ENCODE data around the gene NRAS. TPM values are rescaled to one million over a fixed set of nuclear protein-coding genes. Genes with fewer than 3 reads are reported as not detected.
A peak's percentile ranks its signal among the peaks of the same experiment; 100 is the strongest.

The NRAS gene
- total and polyA plus RNA-seq, 11 donors: 4.2 to 25.7 (median 10.2) TPM

GRCh38 chr1:114757455-114758255 is 41.1 kb upstream of the NRAS start, which contains the start of gene CSDE1:
CSDE1 (minus strand) TSS chr1:114757984; CDS start chr1:114739890, 18,094 bp downstream.
- TF ChIP-seq POLR2A (IDR thresholded peaks at IDR 0.05) (peak in 1 of 2 donors; percentile 90), CTCF (IDR thresholded peaks at IDR 0.05) (peak in 11 of 12 donors; percentile 16 to 59 (median 40))
- DNase-seq (peak; percentile 97 to 98 (median 98)), ATAC-seq (peak; percentile 96 to 97 (median 97))
- H3K27ac ChIP-seq: peak within 1 kb of the TSS; percentile 92 to 100 (median 99)
- intact Hi-C loops (cut with DNase I): loop anchor here in 6 of 10 donors (1.0 to 10.0 kb wide), 8 partner anchors 23 to 247 kb away; partner anchors contain the start of genes BCAS2 (in 5 of the 6), NRAS (in 3 of the 6), TRIM33 (in 2 of the 6) and SIKE1 (in 1 of the 6)
- H3K4me3 ChIP-seq: peak within 1 kb of the TSS; percentile 81 to 99 (median 92)
- H3K27me3 ChIP-seq: no peaks in the 10 kb centered on the region
- 0 to 1% (median 1%) methylated on average over 29 to 50 of the region's 50 CpGs for WGBS, 4 donors
- H3K36me3 ChIP-seq: no peaks in the 10 kb centered on the region
- peaks cover 18 to 52% (median 41%) of the 10 kb centered on the region in 12 donors for H3K4me1 ChIP-seq
- H3K9me3 ChIP-seq: no peaks in the 10 kb centered on the region

DNA sequence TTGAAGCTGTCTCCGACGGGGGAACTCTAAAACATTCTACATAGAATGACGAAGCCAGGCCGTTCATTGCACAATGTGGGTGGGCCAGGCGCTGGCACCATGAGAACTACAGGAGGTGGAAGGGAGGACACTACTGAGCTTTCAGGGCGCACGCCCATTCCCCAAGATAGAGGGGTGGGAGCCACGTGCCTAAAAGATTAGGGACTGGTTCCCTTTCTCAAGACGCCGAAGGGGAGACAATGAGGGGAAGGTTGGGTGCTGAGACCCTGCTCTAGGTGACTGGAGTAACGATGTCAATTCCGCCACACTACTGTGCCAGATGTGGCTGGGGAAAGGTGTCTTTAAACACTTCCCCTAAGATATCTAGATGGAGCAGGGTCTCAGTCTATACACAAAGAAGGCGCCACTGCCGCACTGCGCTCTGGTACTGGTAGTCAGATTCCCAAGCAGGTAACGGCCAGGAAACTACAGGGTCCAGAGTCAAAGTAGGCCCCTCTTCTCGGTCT is 40.4 kb upstream of the NRAS start:
- H3K9me3 ChIP-seq: no peaks in the 10 kb centered on the region
- intact Hi-C loops (cut with DNase I): loop anchor here in 6 of 10 donors (2.0 to 10.0 kb wide), 6 partner anchors 40 to 246 kb away; partner anchors contain the start of genes BCAS2 (in 4 of the 6), NRAS (in 3 of the 6) and TRIM33 (in 2 of the 6)
- DNase-seq (peak in 3 of 5 donors; percentile 40 to 62 (median 47)), ATAC-seq (peak in 1 of 4 donors; percentile 22)
- peak overlapping the region; percentile 81 to 99 (median 92) for H3K4me3 ChIP-seq
- no peaks in the 10 kb centered on the region for H3K27me3 ChIP-seq
- WGBS, 4 donors: 1 to 2% (median 1%) methylated on average over 17 of the region's 17 CpGs
- TF ChIP-seq POLR2A (IDR thresholded peaks at IDR 0.05) (no peak), CTCF (IDR thresholded peaks at IDR 0.05) (no peak)
- H3K27ac ChIP-seq: peak overlapping the region; percentile 92 to 100 (median 99)
- no peaks in the 10 kb centered on the region for H3K36me3 ChIP-seq
- peaks cover 18 to 58% (median 47%) of the 10 kb centered on the region in 12 donors for H3K4me1 ChIP-seq

DNA sequence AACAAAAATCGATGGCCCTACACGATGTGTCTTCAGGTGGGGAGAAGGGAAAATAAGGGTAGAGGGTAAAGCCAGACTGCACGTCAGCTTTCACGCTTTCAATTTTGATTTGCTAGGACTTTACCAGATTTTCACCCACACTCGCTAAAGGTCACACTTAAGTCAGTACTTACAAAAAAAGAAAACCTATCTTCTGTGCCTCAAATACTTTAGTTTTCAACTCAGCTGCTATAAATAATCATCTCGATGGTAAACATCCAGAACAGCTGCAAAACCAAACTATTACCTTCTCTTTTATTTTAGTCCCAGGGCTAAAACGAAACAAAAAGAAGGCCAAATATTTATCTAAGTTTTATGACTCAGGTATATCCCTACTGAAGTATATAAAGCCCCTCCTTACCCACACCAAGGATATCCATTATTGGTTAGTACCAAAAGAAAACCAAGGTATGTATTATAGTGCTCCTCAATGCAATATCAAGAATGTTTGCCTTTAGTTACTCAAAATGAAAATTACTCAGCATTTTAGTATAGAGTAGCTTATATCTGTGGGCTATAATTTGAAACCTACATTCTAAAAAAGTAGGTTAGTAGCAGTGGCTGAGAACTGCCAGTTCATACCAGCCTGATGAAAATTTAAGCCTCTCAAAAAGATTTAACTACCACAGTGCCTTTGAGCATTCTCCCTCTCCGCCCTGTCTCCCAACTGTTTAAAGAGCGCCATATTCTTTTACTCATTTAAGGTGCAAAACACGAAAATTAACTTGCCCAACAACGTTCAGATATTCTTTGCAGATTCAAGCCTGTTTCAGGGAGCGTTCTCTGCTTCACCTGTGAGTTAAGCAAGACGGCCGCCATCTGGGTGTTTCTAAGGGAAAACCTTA is 39.7 kb upstream of the NRAS start:
- Histone ChIP-seq H3K36me3 (no peaks in the 10 kb centered on the region), H3K27ac (peak overlapping the region in 11 of 12 donors; percentile 92 to 100 (median 99)), H3K9me3 (no peaks in the 10 kb centered on the region), H3K4me1 (peaks cover 21 to 66% (median 55%) of the 10 kb centered on the region in 12 donors), H3K4me3 (peak overlapping the region; percentile 81 to 99 (median 92)), H3K27me3 (no peaks in the 10 kb centered on the region)
- no peak for DNase-seq
- ATAC-seq: no peak
- intact Hi-C loops (cut with DNase I): loop anchor here in 6 of 10 donors (2.0 to 10.0 kb wide), 6 partner anchors 39 to 245 kb away; partner anchors contain the start of genes BCAS2 (in 4 of the 6), NRAS (in 3 of the 6) and TRIM33 (in 2 of the 6)
- no peak for TF ChIP-seq CTCF (IDR thresholded peaks at IDR 0.05)
- TF ChIP-seq POLR2A (IDR thresholded peaks at IDR 0.05): no peak
- WGBS, 4 donors: 22 to 30% (median 28%) methylated on average over 14 of the region's 14 CpGs

Data from heart left ventricle (tissue), 16 donors.